ENCODE data around the gene NAAA.

DNA sequence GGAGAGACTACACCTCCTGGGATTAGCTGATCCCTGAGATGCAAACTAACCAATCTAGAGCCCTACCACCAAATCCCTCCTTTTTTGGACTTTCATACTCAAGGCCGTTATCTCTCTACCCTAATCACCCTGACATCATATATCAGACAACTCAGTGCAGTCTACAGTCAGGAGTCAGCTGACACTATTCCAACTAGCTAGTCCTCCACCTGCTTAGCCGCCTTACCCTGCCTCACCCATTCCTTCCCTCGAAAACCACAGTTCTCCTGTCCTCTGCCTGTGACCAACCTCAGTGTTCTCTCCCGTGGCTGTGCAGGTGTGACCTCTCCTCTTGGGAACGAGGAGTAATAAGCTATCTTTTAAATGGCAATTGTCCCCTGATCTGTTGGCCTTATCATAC lies 36.7 kb downstream of the NAAA start:
- TF ChIP-seq, protein P1, sequence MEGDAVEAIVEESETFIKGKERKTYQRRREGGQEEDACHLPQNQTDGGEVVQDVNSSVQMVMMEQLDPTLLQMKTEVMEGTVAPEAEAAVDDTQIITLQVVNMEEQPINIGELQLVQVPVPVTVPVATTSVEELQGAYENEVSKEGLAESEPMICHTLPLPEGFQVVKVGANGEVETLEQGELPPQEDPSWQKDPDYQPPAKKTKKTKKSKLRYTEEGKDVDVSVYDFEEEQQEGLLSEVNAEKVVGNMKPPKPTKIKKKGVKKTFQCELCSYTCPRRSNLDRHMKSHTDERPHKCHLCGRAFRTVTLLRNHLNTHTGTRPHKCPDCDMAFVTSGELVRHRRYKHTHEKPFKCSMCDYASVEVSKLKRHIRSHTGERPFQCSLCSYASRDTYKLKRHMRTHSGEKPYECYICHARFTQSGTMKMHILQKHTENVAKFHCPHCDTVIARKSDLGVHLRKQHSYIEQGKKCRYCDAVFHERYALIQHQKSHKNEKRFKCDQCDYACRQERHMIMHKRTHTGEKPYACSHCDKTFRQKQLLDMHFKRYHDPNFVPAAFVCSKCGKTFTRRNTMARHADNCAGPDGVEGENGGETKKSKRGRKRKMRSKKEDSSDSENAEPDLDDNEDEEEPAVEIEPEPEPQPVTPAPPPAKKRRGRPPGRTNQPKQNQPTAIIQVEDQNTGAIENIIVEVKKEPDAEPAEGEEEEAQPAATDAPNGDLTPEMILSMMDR (conservative IDR thresholded peaks at IDR 0.05; ENCODE audit: low read depth, low read length) = no peak
- no peak for TF ChIP-seq RCOR1 (IDR thresholded peaks at IDR 0.05; ENCODE audit: insufficient replicate concordance, low read length)
- no peak for TF ChIP-seq RFX5 (IDR thresholded peaks at IDR 0.05; ENCODE audit: low read depth, low read length)
- TF ChIP-seq FOS (IDR thresholded peaks at IDR 0.05; ENCODE audit: low read depth, low read length) = no peak
- TF ChIP-seq POLR2A (IDR thresholded peaks at IDR 0.05; ENCODE audit: low read depth, low read length) = no peak
- TF ChIP-seq MAZ (IDR thresholded peaks at IDR 0.05; ENCODE audit: borderline replicate concordance, low read depth, low read length) = no peak
- TF ChIP-seq RAD21 (IDR thresholded peaks at IDR 0.05; ENCODE audit: low read length) = no peak
- TF ChIP-seq, protein P2, sequence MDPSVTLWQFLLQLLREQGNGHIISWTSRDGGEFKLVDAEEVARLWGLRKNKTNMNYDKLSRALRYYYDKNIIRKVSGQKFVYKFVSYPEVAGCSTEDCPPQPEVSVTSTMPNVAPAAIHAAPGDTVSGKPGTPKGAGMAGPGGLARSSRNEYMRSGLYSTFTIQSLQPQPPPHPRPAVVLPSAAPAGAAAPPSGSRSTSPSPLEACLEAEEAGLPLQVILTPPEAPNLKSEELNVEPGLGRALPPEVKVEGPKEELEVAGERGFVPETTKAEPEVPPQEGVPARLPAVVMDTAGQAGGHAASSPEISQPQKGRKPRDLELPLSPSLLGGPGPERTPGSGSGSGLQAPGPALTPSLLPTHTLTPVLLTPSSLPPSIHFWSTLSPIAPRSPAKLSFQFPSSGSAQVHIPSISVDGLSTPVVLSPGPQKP (IDR thresholded peaks at IDR 0.05; ENCODE audit: borderline replicate concordance, low read depth, low read length) = no peak
- TF ChIP-seq CEBPB (IDR thresholded peaks at IDR 0.05; ENCODE audit: low read depth, low read length) = no peak
- no peak for TF ChIP-seq NFE2L2 (IDR thresholded peaks at IDR 0.05; ENCODE audit: low read depth, low read length)
- TF ChIP-seq CHD1 (IDR thresholded peaks at IDR 0.05; ENCODE audit: low read depth, low read length) = no peak
- TF ChIP-seq MXI1 (IDR thresholded peaks at IDR 0.05; ENCODE audit: borderline replicate concordance, low read depth, low read length) = no peak
- no peak for TF ChIP-seq SMC3 (IDR thresholded peaks at IDR 0.05; ENCODE audit: low read depth, low read length)

Measured in IMR-90 (cell line).